T-helper 2 cell treated with Interferon-gamma antibody and Interleukin-4, amounts not matched to agents 5 μg/mL and 100 μg/mL, for 36 hours (primary cell): Measurements from ENCODE around the gene CPT1B.
A peak's percentile ranks its signal among the peaks of the same experiment; 100 is the strongest.
"Not testable (repeated sequence)": the region's sequence is repeated elsewhere in the genome, so short reads cannot be mapped to it uniquely, and the experiment has no call there.

ENCODE experiments used
- DNase-seq: peaks from one replicate; pipeline ENCODE4 v3.0.0; 2021; ENCODE audit warnings: low spot score
- H3K27ac Mint-ChIP-seq: one replicate; pipeline ENCODE4 v1.8.0; 2021; ENCODE audit warnings: mild to moderate bottlenecking, mixed read lengths
- H3K27me3 Mint-ChIP-seq: one replicate; pipeline ENCODE4 v1.8.0; 2021; ENCODE audit warnings: low read depth, mixed read lengths
- H3K36me3 Mint-ChIP-seq: one replicate; pipeline ENCODE4 v1.8.0; 2021; ENCODE audit warnings: low read depth, mixed read lengths
- H3K4me1 Mint-ChIP-seq: one replicate; pipeline ENCODE4 v1.8.0; 2021; ENCODE audit warnings: low read depth, mixed read lengths
- H3K4me3 Mint-ChIP-seq: one replicate; pipeline ENCODE4 v1.8.0; 2022; ENCODE audit warnings: mild to moderate bottlenecking, moderate library complexity, mixed read lengths
- H3K9me3 Mint-ChIP-seq: one replicate; pipeline ENCODE4 v1.8.0; 2021; ENCODE audit warnings: mixed read lengths

CPT1B gene

GRCh38 chr22:50523806-50524675, 54.2 kb downstream of the CPT1B start:
- peak overlapping the region; percentile 92 for H3K27ac Mint-ChIP-seq
- H3K27me3 Mint-ChIP-seq = no peaks in the 10 kb centered on the region
- peak overlapping the region; percentile 96 for H3K4me3 Mint-ChIP-seq
- peaks cover 28% of the 10 kb centered on the region for H3K4me1 Mint-ChIP-seq
- no peaks in the 10 kb centered on the region for H3K9me3 Mint-ChIP-seq
- H3K36me3 Mint-ChIP-seq = peaks cover 34% of the 10 kb centered on the region
- no peak for DNase-seq

- H3K9me3 Mint-ChIP-seq = no peaks in the 10 kb centered on the region
- no peak overlapping the region for H3K4me3 Mint-ChIP-seq
- DNase-seq = no peak
- peak overlapping the region; percentile 31 for H3K27ac Mint-ChIP-seq
- peaks cover 35% of the 10 kb centered on the region for H3K36me3 Mint-ChIP-seq
- no peaks in the 10 kb centered on the region for H3K27me3 Mint-ChIP-seq
- peaks cover 25% of the 10 kb centered on the region for H3K4me1 Mint-ChIP-seq
These were observed 54.8 kb downstream of the CPT1B start for GRCh38 chr22:50523458-50523805.

- Mint-ChIP-seq H3K27me3 (no peaks in the 10 kb centered on the region), H3K4me3 (no peak overlapping the region), H3K27ac (no peak overlapping the region), H3K9me3 (no peaks in the 10 kb centered on the region), H3K4me1 (peaks cover 22% of the 10 kb centered on the region), H3K36me3 (peaks cover 33% of the 10 kb centered on the region)
- no peak for DNase-seq
These were observed 55.3 kb downstream of the CPT1B start for GRCh38 chr22:50522806-50523438.

- Mint-ChIP-seq H3K4me3 (no peak overlapping the region), H3K36me3 (peaks cover 32% of the 10 kb centered on the region), H3K4me1 (peaks cover 15% of the 10 kb centered on the region), H3K9me3 (no peaks in the 10 kb centered on the region), H3K27ac (no peak overlapping the region), H3K27me3 (no peaks in the 10 kb centered on the region)
- DNase-seq = no peak
These were observed 55.9 kb downstream of the CPT1B start for GRCh38 chr22:50522208-50522805.

- DNase-seq = no peak
- Mint-ChIP-seq H3K4me1 (peaks cover 9% of the 10 kb centered on the region), H3K9me3 (no peaks in the 10 kb centered on the region), H3K27ac (no peak overlapping the region), H3K36me3 (peaks cover 28% of the 10 kb centered on the region), H3K27me3 (no peaks in the 10 kb centered on the region), H3K4me3 (no peak overlapping the region)
These were observed 56.5 kb downstream of the CPT1B start for GRCh38 chr22:50521710-50522109.

GRCh38 chr22:50520826-50521453, 57.3 kb downstream of the CPT1B start:
- Mint-ChIP-seq H3K4me3 (no peak overlapping the region), H3K27ac (no peak overlapping the region), H3K9me3 (no peaks in the 10 kb centered on the region), H3K4me1 (peaks cover 8% of the 10 kb centered on the region), H3K27me3 (no peaks in the 10 kb centered on the region), H3K36me3 (peaks cover 28% of the 10 kb centered on the region)
- DNase-seq = no peak

GRCh38 chr22:50520184-50520583, 58.0 kb downstream of the CPT1B start:
- not testable (repeated sequence) for H3K27ac Mint-ChIP-seq, H3K4me3 Mint-ChIP-seq, H3K4me1 Mint-ChIP-seq, H3K27me3 Mint-ChIP-seq, H3K9me3 Mint-ChIP-seq, DNase-seq
- H3K36me3 Mint-ChIP-seq = peaks cover 30% of the 10 kb centered on the region

- H3K36me3 Mint-ChIP-seq = peaks cover 31% of the 10 kb centered on the region
- DNase-seq = no peak
- H3K4me1 Mint-ChIP-seq = peaks cover 2% of the 10 kb centered on the region
- no peaks in the 10 kb centered on the region for H3K27me3 Mint-ChIP-seq
- H3K9me3 Mint-ChIP-seq = no peaks in the 10 kb centered on the region
- no peak overlapping the region for H3K27ac Mint-ChIP-seq
- H3K4me3 Mint-ChIP-seq = no peak overlapping the region
These were observed 59.1 kb downstream of the CPT1B start for GRCh38 chr22:50519151-50519550.
